NCI-H146 (cell line): Measurements from ENCODE around the gene ABCB6.
A peak's percentile ranks its signal among the peaks of the same experiment; 100 is the strongest.

Experiments
- DNase-seq: peaks from one replicate; lab custom pipeline; 2025; lab: John Stamatoyannopoulos, UW

ABCB6 gene

DNA sequence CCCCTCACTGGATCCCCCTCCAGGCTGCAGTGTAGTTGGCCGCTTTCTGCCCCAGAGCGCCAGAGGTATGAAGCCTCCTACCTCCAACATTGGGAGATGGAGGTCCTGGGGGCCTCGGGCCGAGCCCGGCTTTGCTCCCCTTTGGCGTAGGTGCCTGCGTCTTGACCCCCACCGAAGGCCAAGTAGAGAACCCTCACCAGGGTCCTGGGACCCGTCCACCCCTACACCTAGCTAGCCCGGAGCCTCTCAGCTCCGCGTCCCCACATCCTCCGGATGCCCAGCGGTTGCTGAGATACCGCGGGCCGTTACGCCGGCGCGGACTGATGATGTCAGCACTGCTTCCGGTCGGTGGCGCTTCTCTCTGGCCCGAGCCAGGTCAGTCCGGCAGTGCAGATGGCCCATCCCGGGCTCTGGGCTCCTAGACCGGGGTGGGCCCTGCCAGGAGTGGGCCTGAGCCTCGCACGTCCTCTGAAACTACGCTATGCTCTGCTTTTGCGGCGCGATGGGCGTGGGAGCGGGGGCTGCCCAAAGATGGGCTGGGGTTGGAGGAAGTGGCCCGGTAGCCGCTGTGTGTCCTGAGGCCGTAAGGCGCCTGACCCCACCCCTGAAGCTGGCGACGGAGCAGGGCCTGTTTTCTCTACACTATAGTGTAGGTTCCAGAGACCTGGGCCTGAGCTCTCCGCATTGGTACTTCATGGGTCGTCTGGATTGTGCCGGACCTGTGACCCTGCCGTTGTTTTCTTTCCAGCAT is 26.6 kb upstream of the ABCB6 start, which contains the start of the genes GLB1L and STK16:
GLB1L (minus strand) TSS at position 297 of the 751 bp plus-strand sequence. CDS start 1,871 bp downstream, outside the sequence.
STK16 (plus strand) TSS at position 332 of the 751 bp plus-strand sequence. CDS start 521 bp downstream, outside the sequence.
- DNase-seq, result peak; percentile 84

DNA sequence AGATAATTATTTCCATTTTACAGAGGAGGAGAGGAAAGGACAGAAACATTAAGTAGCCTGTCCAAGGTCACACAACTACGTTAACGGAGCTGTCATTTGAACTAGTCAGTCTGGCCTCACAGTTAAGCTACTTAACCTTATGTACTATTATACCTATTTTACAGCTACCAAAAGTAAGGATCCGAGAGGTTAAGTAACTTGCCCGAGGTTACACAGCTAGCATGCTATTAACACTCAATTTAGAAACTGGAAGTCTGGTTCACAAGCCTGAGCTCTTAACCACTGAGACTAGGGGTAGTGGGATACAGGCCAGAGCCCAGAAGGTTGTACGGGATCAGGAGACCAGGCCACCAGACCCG is 26.0 kb upstream of the ABCB6 start:
- DNase-seq, result no peak

DNA sequence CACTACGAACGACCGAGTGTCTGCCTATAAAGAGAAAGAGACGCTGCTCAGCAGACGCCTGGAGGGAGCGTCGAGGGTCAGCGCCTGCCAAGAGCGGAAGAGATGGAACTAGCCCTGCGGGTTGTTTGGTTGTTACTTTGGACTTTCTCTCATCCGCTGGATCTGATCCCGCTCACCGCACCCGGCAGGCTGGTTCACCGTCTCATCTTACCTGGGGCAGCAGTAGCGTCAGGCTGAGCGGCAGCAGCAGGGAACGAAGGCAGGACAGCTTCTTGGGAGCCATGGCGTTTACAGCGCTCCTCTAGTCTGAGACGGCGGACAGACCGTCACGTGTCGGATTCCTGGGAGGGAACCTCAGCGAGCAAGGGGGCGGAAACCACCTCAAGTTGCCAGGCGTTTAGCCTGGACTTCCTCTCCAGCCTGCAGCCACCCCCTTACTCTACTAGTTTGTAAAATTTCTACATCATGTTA is 24.6 kb upstream of the ABCB6 start:
- DNase-seq, result no peak

DNA sequence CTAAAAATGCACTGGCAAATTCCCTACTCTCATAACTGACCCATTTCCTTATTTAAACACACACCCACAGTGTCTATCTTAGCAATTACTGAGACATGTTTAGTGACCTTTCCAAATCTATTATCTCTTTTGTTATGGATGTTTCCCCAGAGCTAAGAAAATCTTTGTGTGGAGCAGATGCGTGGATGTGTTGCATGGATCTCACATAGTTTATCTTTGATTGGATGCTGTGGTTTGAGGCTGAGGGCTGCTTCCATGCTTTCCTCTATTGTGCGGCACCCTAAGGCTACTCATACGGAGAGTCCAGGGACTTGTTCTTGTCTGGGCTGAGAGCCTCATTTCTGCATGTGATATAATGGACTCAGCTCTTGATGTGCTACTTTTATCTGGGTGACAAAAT is 15.6 kb upstream of the ABCB6 start:
- no peak for DNase-seq

DNA sequence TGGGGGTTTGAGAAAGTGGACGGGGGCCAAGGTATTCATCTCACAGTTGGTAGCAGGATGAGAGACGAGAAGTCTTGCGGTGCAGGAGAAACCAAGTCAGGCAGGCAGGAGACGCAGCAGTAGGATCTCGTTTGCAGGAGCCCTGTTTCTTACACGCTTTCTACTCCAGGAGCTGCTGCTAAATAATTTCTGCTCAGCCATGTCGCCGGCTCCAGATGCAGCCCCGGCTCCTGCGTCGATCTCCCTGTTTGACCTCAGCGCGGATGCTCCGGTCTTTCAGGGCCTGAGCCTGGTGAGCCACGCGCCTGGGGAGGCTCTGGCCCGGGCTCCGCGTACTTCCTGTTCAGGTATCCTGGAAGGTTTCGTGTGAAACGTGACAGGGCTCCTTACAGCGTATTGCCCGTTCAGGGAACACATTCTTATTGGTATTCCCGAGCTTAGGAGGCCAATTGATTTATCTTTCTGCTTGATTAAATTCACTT is 11.3 kb upstream of the ABCB6 start:
- DNase-seq, result peak; percentile 33

DNA sequence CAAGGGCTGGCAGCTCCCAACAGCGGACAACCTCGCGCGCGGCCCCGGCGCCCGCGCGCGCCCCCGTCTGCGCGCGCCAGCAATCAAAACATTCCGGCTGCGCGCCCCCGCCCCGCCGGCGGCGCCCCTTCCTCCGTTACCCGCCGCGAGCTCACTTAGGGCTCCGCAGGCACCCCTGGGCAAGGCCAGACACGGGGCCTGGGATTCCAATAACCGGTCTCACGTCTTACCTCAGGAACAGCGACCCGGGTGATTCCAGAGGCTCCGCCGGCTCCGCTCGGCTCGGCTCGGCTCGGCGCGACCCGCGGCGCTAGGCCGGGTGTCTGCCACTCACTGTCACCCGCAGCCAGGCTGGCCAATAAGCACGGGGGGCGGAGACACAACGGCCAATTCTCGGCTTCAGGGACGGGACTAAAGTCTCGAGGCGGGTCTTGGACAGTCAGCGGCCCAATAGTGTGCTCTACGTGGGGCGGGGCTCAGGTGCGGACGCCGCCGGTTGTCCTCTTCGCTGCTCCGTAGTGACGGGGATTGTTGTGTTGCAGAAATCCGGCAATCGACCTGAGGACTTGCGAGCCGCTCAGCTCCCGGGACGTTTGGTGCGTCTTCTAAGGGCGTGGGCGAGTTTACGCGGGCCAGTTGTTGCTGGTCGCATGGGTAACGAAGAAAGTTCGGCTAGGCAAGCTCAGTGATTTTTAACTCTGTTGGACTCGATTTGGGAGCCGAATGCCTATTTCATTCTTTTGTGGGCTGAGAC is 10.7 kb upstream of the ABCB6 start, which contains the start of the genes ANKZF1 and ATG9A:
ANKZF1 (plus strand) TSS at position 502 of the 754 bp plus-strand sequence. CDS start 452 bp downstream, outside the sequence.
ATG9A (minus strand) TSS at position 332 of the 754 bp plus-strand sequence. CDS start 1,612 bp downstream, outside the sequence.
- DNase-seq, result peak; percentile 96

DNA sequence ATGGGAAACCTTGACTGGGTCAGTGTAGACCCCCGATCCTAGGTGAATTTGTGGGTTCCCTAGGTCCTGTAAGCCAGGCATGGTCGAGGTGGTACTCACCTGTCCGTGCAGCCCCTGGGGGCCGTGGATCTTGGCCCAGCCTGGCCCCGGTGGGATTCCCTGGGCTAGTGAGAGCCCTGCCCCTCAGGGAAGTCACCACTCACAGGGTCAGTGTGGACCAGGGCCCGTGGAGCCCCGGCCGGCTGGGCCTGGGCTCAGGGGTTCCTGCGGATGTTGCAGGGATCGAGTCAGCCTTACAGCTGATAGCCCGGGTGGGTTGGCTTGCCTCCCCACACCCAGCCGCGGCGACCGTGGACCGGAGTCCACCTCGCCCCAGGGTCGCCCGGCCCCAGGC is 10.2 kb upstream of the ABCB6 start:
- no peak for DNase-seq

DNA sequence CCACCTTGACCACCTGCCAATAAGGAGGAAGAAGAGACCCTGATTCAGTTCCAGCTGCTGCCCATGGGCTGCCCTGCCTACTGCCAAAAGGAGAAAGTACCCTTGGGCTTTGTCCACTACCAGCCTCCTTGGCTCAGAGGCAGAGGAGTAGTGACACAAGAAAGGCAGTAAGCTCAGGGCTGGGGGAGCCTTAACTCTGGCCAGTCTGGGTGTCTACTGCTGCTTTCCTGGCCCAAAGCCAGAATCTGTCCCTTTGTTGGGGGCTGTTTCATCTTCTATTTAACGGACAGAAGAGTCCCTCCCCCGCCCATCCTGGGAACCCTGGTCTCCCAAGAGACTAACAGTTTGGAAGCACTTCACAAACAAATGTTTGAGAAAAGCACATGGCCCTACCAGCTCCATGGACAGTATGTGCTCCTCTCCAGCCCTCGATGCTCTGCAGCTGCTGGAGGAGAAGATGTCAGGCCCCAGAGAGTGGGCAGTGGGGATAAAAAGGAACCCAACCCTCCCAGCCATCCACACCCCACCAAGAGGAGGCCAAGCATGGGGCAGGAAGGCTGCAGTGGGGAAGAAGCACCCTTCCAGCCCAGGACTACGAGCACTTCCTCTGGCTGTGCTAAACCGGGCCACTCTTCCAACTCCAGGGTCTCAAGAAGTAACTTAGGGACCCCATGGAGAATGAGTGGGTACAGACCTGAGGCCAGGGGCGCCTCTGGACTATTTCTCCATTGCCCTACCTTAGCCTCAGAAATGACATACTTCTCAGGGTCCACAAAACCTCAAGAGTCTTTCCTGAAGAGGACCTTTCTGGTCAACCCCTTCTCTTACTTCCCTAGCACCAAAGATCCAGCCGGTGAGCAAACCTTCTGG is 9.5 kb upstream of the ABCB6 start:
- DNase-seq, result no peak

DNA sequence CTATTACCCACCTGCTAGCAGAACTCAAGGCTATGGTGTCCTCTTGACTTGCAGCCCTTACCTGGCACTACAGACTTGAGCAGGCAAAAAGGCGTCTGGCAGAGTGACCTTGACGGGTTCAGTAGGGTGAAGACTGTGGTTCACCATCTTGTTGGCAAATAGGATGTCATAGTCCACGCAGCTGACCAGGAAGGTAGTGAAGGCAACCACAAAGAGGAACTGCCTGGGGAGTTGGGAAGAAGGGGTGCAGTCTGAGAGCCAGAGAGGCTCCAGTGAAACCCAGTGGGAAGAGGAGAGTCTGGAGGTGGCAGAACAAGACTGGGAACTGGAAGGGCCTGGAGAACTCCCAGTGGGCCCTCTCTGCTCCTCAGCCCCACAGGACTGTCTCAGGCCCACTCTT is 6.6 kb upstream of the ABCB6 start:
- no peak for DNase-seq

DNA sequence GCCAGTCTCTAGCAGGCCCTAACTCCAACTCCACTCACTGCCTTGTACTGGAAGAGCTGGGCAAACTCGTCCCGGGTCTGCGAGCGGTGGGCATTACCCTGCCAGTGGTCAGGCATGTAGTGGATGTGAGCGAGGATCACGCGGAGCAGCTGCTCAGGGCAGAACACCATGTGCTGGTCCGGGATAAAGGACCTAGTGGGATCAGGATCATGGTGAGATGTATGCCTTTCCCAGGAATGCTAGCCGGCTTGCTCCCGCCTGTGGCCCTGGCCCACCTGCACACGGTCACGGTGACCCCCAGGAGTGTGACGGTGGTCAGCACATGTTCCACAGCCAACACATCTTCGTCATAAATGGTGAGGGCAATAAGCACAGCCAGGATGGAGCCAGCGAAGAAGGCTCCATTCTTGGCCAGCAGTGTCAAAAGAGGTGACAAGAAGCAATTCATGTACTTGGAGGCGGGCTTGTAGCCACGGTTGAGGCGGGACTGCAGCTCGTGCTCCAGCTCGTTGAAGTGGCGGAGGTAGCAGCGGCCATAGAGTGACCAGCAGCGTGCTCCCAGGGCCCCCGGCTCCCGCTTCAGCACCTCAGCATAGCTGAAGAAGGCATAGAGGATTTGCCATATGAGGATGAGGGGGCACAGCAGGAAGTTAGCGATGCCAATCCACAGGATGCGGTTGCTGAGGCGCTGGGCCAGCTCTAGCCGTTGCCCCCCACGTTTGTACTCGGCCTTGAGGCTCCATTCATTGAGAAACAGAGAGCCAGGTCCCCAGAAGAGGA is 5.3 kb upstream of the ABCB6 start:
- DNase-seq, result no peak

DNA sequence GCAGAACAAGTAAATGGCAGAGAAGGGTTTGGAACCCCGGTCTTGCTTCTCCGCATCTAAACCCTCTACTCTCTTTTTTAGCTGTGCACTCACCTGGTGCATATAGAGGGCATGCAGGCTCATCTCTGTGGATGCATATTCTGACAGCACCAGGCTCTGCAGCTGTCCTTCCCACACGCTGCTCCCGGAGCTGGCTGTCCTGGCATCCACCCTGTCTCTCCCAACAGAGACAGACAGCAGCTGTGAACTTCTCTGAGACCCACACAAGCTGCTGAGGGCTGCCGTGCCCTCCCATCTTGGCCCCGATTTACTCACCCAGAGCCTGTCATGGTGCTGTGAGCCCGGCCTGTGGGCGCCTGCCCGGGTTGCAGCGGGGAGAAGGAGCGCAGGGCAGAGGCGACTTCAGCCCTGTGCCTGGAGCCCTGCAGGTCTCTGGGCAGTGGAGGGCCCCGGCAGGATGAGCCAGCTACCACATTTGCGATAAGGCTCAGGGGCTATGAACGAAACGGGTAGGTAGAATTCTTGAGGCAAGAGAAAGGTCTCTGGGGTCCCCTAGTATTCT is 3.3 kb upstream of the ABCB6 start:
- DNase-seq, result no peak

DNA sequence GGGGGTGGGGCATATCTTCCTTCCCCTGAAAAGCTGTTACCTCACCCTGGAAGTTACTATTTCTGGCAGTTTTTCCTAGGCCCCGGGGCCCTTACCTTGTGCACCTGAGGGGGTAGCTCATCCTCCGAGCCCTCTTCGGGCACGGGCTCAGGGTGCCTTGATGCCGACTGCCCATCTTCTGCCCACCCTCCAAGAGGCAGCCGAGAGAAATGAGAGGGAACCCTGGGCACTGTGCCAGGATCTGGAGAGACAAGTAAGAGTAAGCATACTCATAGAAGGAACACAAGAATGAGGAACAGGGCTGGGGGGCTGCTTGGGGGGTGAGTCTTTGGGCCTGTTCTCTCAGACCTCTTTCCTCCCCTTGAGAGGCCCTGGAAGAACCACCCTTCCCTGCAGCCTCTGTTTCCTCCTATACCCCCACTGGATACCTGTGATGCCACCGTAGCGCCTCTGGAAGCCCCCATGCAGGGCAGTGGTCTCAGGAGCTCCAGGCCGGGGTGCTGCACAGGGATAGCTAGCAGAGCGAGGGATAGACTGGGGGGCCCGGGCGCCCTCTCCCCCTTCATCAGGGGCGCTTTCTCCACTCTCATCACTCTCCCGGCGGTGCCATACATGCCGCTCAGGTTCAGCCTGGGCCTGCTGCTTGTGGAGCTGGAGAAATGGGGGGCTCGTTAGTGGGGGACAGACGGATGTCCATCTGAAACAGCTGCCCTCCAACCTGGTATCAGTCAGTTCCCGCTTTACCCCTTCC is 2.1 kb upstream of the ABCB6 start:
- DNase-seq, result no peak

DNA sequence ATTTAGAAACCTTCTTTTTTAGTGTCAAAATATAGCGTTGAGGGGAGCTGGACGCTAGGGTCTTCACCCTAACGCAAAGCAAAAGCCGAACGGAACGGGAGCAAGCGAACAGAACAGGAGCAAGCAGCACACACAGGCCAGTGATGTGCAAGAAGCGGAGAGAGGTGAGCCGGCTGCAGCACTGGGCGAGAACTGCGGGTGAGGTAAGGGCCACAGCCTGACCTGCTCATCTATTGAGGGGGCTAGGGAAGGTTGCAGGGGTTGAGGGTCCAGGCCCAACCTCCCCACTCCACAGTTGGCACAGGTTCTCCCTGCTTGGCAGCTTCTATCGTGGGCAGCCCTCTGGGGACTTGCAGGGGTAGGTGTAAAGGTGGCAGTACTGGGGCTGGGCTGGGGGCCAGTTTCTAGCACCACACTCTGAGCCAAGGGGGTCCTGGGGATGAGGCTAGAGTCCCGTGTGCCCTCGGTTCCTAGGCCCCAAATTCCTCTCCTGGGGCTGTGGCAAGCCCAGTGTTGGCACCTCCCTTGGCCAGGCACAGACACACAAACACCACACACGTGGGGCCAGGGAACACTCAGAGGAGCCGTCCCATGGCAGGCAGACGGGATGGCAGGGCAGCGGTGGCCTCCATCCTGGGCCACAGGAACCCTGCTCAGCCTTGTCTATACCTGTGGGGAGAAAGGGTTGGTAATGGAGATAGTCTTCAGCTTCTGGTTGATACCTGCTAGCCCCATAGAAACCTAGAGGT is 1.2 kb upstream of the ABCB6 start:
- no peak for DNase-seq

DNA sequence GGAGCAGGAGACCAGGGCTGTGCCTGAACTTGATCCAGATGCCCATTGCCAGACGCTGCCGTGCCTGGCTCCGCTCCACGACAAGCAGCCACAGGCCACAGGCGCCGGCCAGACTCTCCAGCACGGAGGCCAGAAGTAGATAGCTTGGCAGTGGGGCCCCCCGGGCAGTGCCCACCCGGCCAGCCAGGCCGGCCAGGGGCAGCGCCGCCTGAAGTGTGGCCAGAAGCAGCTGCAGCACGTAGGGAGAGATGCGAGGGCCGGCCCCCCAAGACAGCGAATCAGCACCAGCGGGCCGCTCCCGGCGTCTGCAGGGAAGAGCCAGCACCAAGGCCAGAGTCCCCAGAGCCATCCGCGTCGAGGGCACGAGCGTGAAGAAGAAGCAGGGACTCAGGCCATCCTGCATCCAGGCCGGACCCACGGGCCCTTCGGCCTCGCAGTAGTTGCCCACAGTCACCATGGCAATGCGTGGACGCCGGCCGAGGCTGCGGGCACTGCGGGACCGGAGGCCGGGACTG is 484 bp downstream of the ABCB6 start:
- peak; percentile 73 for DNase-seq

DNA sequence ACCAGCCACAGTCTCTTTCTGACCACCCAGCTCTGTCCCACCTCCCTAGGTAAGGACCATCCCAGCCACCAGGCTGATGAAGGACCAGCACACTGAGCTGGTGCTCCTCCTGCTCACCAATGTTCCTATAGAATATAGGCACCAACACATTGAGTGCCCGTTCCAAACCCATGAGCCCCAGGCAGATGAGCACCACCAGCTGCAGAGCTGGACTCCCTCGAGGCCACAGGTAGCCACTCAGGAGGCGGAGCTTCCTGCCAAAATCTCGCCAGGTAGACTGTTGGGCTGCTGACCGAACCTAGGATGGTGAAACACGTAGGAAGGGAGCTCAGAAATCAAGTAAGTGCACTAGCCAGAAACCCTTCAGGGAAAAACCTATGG is 2.2 kb downstream of the ABCB6 start:
- no peak for DNase-seq

DNA sequence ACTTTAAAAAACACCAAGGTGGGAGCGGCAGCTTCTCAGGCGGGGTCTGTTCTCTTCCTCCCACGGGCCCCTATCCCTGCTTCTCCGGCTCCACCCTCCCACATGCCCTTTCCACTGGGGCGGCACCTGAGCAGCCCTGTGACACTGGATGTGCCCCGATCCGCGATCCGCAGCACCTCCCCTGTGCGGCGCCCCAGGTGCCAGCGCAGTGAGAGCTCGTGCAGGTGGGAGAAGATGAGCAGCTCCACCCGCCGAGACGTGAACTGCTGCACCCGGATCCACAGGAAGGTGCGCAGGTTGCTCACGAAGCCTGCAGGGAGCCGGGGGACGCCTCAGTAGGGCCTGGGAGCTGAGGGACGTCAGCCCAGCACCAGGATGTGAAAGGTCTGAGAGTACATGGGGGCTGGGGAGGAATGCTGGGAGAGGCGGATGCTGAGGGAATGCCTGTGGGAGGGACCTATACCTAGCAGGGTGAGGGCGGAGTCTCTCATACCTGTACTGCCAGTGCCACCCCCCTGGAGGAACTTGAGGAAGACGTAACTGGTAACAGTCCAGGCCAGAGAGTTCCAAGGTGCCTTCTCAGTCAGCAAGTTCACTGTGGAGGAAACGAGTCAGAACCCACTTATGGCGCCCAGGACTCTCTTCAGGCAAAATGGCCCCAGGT is 2.8 kb downstream of the ABCB6 start:
- DNase-seq, result no peak

DNA sequence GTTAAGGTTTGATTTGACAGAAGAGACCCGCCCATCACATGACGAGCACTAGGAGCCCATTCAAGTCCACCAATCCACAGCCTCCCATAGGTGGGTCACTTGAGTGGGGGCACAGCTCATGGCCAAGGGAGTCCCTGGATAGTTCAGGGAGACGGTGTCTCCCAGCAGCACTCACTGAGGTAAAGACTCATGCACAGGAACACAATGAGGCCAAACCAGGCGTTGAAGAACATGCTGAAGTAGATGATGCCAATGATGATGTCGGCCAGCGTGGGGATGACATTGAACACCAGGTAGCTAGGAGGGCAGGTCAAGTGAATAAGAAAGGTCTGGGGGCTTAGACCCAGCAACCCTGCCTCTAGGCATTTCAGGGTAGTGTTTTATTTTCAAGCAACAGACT is 4.0 kb downstream of the ABCB6 start:
- DNase-seq, result no peak

DNA sequence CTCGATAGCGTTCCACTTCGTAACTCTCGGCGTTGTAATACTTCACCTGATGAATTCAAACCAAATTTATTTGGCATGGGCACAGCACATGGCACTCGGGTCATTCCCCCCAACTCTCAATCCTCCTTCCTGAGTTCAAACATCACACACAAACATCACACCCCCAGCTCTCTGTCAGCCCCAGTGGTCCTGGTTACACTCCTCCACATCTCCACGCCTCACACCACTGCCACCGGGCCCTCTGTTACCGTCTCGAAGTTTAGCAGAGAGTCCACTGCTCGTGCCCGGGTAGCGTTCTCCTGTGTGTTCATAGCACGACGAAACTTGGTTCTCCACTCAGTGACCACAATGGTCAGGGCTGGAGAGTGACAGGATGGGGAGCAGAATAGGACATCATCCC is 4.6 kb downstream of the ABCB6 start:
- DNase-seq, result no peak
